GM12878 (cell line): ENCODE measurements around the gene ENPP7. TPM values are rescaled to one million over a fixed set of nuclear protein-coding genes. Genes with fewer than 3 reads are reported as not detected.

Source experiments
- ATAC-seq: fragments of 200-7000 bp; cut with Tn5 transposase; 3 replicates; pipeline ENCODE4 v1.9.1; 2020; ENCODE audit warnings: mild to moderate bottlenecking, moderate library complexity
- BruUV-seq: library from RNA; stranded (reverse); fragments of 400-500 nt; replicated peaks from 2 replicates; lab custom pipeline; 2021; lab: Mats Ljungman, UMichigan
- CTCF ChIA-PET: fragments of 300-600 bp; sonication (Branson Sonifier 250); formaldehyde crosslinking; extraction: SDS; loops from one replicate; lab custom pipeline; 2021; ENCODE audit warnings: inconsistent platforms; lab: Yijun Ruan, JAX
- POLR2A ChIA-PET: fragments of 350-600 bp; formaldehyde crosslinking; extraction: SDS; loops from one replicate; lab custom pipeline; 2021; ENCODE audit warnings: inconsistent platforms; lab: Charles Lee
- RAD21 ChIA-PET: fragments of 300-600 bp; sonication (Branson Sonifier 250); formaldehyde crosslinking; loops from one replicate; lab custom pipeline; 2023; ENCODE audit warnings: antibody characterized with exemption; ENCODE audit not compliant: unreplicated experiment; lab: Charles Lee
- SMC1A ChIA-PET: fragments of 300-600 bp; sonication (Branson Sonifier 250); formaldehyde crosslinking; loops from one replicate; lab custom pipeline; 2023; ENCODE audit not compliant: unreplicated experiment, uncharacterized antibody; lab: Charles Lee
- DNase-seq: peaks from one replicate; pipeline ENCODE4 v3.0.0-alpha.2; 2011; ENCODE audit warnings: low read depth, low spot score
- FAIRE-seq: peaks from 3 replicates; lab custom pipeline; 2011; peaks lifted over from hg19 to GRCh38; lab: Jason Lieb, UNC
- H2AFZ ChIP-seq: 2 replicates; pipeline ENCODE4 v1.6.0; 2011; ENCODE audit warnings: low read depth, low read length, control low read depth; ENCODE audit not compliant: control insufficient read depth
- H3K27ac ChIP-seq: 2 replicates; pipeline ENCODE4 v1.5.1; 2011; ENCODE audit warnings: control low read depth; ENCODE audit not compliant: control insufficient read depth, insufficient read depth
- H3K27me3 ChIP-seq, 2 experiments: replicated peaks in 1 of 2; 2 replicates each; pipeline versions ENCODE4 v1.6.0 to v1.6.1; 2011; ENCODE audit warnings: low read length in 1 of 2; ENCODE audit not compliant: control insufficient read depth in 2 of 2, insufficient read depth in 2 of 2
- H3K36me3 ChIP-seq, 2 experiments: 2 replicates each; pipeline ENCODE4 v1.5.1; 2011; ENCODE audit warnings: low read length in 1 of 2; ENCODE audit not compliant: control insufficient read depth in 2 of 2, insufficient read depth in 2 of 2
- H3K4me1 ChIP-seq: 2 replicates; pipeline ENCODE4 v1.6.1; 2011; ENCODE audit warnings: mild to moderate bottlenecking, low read length, moderate library complexity, mixed read lengths; ENCODE audit not compliant: control insufficient read depth, insufficient read depth
- H3K4me2 ChIP-seq: 2 replicates; pipeline ENCODE4 v1.6.0; 2011; ENCODE audit warnings: control low read depth; ENCODE audit not compliant: control insufficient read depth, insufficient read depth
- H3K4me3 ChIP-seq: fragments of 200-600 bp; sonication (generic); 2 replicates; pipeline ENCODE4 v1.5.1; 2016
- H3K79me2 ChIP-seq: 2 replicates; pipeline ENCODE4 v1.6.0; 2011; ENCODE audit warnings: low read length; ENCODE audit not compliant: control insufficient read depth, insufficient read depth
- H3K9ac ChIP-seq: 2 replicates; pipeline ENCODE4 v1.8.0; 2011; ENCODE audit warnings: low read length, control low read depth, mixed read lengths; ENCODE audit not compliant: control insufficient read depth, insufficient read depth
- H3K9me3 ChIP-seq: replicated peaks from 3 replicates; pipeline ENCODE4 v1.5.1; 2011; ENCODE audit warnings: mild to moderate bottlenecking, low read length; ENCODE audit not compliant: control insufficient read depth, insufficient read depth
- H4K20me1 ChIP-seq: 2 replicates; pipeline ENCODE4 v1.6.0; 2011; ENCODE audit not compliant: control insufficient read depth, insufficient read depth
- CBX5 ChIP-seq: sonication (generic); IDR thresholded peaks from 2 replicates; pipeline ENCODE4 v1.6.1; 2016; ENCODE audit warnings: low read depth, moderate library complexity, mild to moderate bottlenecking, inconsistent platforms
- CREB1 ChIP-seq: IDR thresholded peaks from 2 replicates; pipeline ENCODE4 v1.6.1; 2012; ENCODE audit warnings: low read depth, mild to moderate bottlenecking, inconsistent platforms
- DPF2 ChIP-seq: fragments of 450-650 bp; IDR thresholded peaks from 2 replicates; pipeline ENCODE4 v1.6.1; 2017; ENCODE audit warnings: mild to moderate bottlenecking
- FOXM1 ChIP-seq: IDR thresholded peaks from 2 replicates; pipeline ENCODE4 v1.6.1; 2012; ENCODE audit warnings: low read depth, mild to moderate bottlenecking, inconsistent platforms, low read length, moderate library complexity
- NFXL1 ChIP-seq: fragments of 450-650 bp; IDR thresholded peaks from 2 replicates; pipeline ENCODE4 v1.6.1; 2017; ENCODE audit warnings: antibody characterized with exemption, mild to moderate bottlenecking, borderline replicate concordance
- SKIL ChIP-seq: fragments of 450-650 bp; IDR thresholded peaks from 2 replicates; pipeline ENCODE4 v1.6.1; 2017; ENCODE audit warnings: mild to moderate bottlenecking, low read depth, inconsistent platforms; ENCODE audit not compliant: poor library complexity, severe bottlenecking
- STAT1 ChIP-seq: fragments of 450-650 bp; conservative IDR thresholded peaks from 2 replicates; pipeline ENCODE4 v1.6.1; 2014; ENCODE audit warnings: antibody characterized with exemption, mild to moderate bottlenecking
- SUZ12 ChIP-seq: fragments of 200-600 bp; sonication (generic); IDR thresholded peaks from one replicate; pipeline ENCODE4 v1.6.1; 2018; ENCODE audit warnings: antibody characterized with exemption, mild to moderate bottlenecking; ENCODE audit not compliant: unreplicated experiment
- TARDBP ChIP-seq: IDR thresholded peaks from 2 replicates; pipeline ENCODE4 v1.6.1; 2016; ENCODE audit warnings: borderline replicate concordance
- TCF12 ChIP-seq: IDR thresholded peaks from 2 replicates; pipeline ENCODE4 v1.6.1; 2011; ENCODE audit warnings: low read depth, mild to moderate bottlenecking, low read length
- WGBS: methylation state at CpG from one replicate; pipeline ENCODE4 v1.1.6; 2016; ENCODE audit warnings: low lambda C conversion rate; ENCODE audit not compliant: insufficient replicate concordance, insufficient coverage; ENCODE audit errors: missing lambda C conversion rate; 5-methylcytosine and 5-hydroxymethylcytosine counted together
- in situ Hi-C: fragments of 300-500 bp; cut with MboI; formaldehyde crosslinking; loops from 9 replicates; pipeline ENCODE4 v1.14.3; 2018; ENCODE audit warnings: mixed read lengths
- intact Hi-C: fragments of 100-400 bp; cut with micrococcal nuclease; formaldehyde crosslinking; loops from one replicate; pipeline ENCODE4 v1.14.2; 2022; ENCODE audit not compliant: unreplicated experiment
- polyA plus RNA-seq, 11 experiments: library from polyadenylated mRNA; depleted of rRNA in 4 of 11; unstranded in 6 of 11; stranded (reverse) in 5 of 11; fragments of >200 nt; fragmentation: Nextera tagmentation in 4 of 11; fragmentation: Illumina TruSeq in 1 of 11; extraction: Ambion mirVana in 4 of 11; extraction: Trizol in 1 of 11; gene quantifications; 1 replicate in 1 of 11; 2 replicates in 10 of 11; pipeline versions ENCODE4 v1.2.1 to v1.2.3, GENCODE V29; 2011 to 2016; ENCODE audit warnings: inconsistent platforms in 2 of 11, missing spikeins in 2 of 11, low read depth in 1 of 11
- total RNA-seq, 4 experiments: library from RNA; depleted of rRNA in 3 of 4; stranded (reverse); fragments of >200 nt in 3 of 4; fragmentation: Illumina TruSeq in 1 of 4; extraction: Trizol in 1 of 4; gene quantifications; 2 replicates each; pipeline versions ENCODE4 v1.2.1 to v1.2.3, GENCODE V29; 2013 to 2021
- TF ChIP-seq, protein P1 (sequence below): IDR thresholded peaks from 2 replicates; pipeline ENCODE4 v1.6.1; 2011; ENCODE audit warnings: mild to moderate bottlenecking, low read depth, low read length, moderate library complexity; ENCODE audit not compliant: insufficient replicate concordance
- TF ChIP-seq, protein P2 (sequence below): fragments of 450-650 bp; conservative IDR thresholded peaks from 2 replicates; pipeline ENCODE4 v1.6.1; 2017; ENCODE audit warnings: mild to moderate bottlenecking, moderate library complexity

The ENPP7 gene
- total and polyA plus RNA-seq, 10 of the 15 experiments (the other 5 are each of a cell fraction or from before 2014, with no cell fraction given), result 0.04 to 0.41 (median 0.18) TPM; not detected in 1

- no peak for DNase-seq
- BruUV-seq, result no TSS peak
- no peaks in the 10 kb centered on the region for H3K9me3 ChIP-seq
- TF ChIP-seq TCF12 (no peak), STAT1 (no peak), FOXM1 (no peak), CREB1 (no peak), CBX5 (no peak), SUZ12 (no peak), NFXL1 (no peak), TARDBP (no peak)
- TF ChIP-seq, all 136 proteins: peak for 0
- H4K20me1 ChIP-seq, result no peaks in the 10 kb centered on the region
- POLR2A ChIA-PET, result interaction anchor here (0.5 kb wide), 1 partner anchor 344 kb away, joined by 4 read pairs; no protein-coding TSS in a partner anchor
- no peak for FAIRE-seq
- no peak overlapping the region for H3K27ac ChIP-seq
- H3K9ac ChIP-seq, result no peak overlapping the region
- in situ Hi-C loops (no loop called here), intact Hi-C loops (loop anchor here (10.0 kb wide), 1 partner anchor 275 kb away; no protein-coding TSS in a partner anchor)
- CTCF ChIA-PET, result no interaction called here
- H3K36me3 ChIP-seq, result no peaks in the 10 kb centered on the region
- WGBS, result 37% methylated on average over 11 of the region's 12 CpGs
- no peak for ATAC-seq
- SMC1A ChIA-PET, result no interaction called here
- H3K79me2 ChIP-seq, result no peaks in the 10 kb centered on the region
- H3K4me1 ChIP-seq, result peaks cover 6% of the 10 kb centered on the region
- no peaks in the 10 kb centered on the region for H3K27me3 ChIP-seq
- H3K4me3 ChIP-seq, result no peak overlapping the region
- H3K4me2 ChIP-seq, result no peak overlapping the region
- RAD21 ChIA-PET, result no interaction called here
- no peak overlapping the region for H2AFZ ChIP-seq
These were observed 31.2 kb upstream of the ENPP7 start for GRCh38 chr17:79699386-79700036.

GRCh38 chr17:79700592-79700991 is 30.2 kb upstream of the ENPP7 start:
- 22% methylated on average over 5 of the region's 5 CpGs for WGBS
- no peak for DNase-seq
- Histone ChIP-seq H3K4me2 (no peak overlapping the region), H3K27me3 (no peaks in the 10 kb centered on the region), H3K36me3 (no peaks in the 10 kb centered on the region), H3K4me3 (no peak overlapping the region), H3K27ac (no peak overlapping the region), H3K9me3 (no peaks in the 10 kb centered on the region), H3K9ac (no peak overlapping the region), H2AFZ (no peak overlapping the region), H3K79me2 (no peaks in the 10 kb centered on the region), H4K20me1 (no peaks in the 10 kb centered on the region), H3K4me1 (peaks cover 6% of the 10 kb centered on the region)
- POLR2A ChIA-PET, result no interaction called here
- SMC1A ChIA-PET, result no interaction called here
- CTCF ChIA-PET, result no interaction called here
- BruUV-seq, result no TSS peak
- intact Hi-C loops, result loop anchor here (10.0 kb wide), 1 partner anchor 276 kb away; no protein-coding TSS in a partner anchor
- FAIRE-seq, result no peak
- RAD21 ChIA-PET, result no interaction called here
- ATAC-seq, result no peak
- in situ Hi-C loops, result no loop called here
- TF ChIP-seq, protein P1, sequence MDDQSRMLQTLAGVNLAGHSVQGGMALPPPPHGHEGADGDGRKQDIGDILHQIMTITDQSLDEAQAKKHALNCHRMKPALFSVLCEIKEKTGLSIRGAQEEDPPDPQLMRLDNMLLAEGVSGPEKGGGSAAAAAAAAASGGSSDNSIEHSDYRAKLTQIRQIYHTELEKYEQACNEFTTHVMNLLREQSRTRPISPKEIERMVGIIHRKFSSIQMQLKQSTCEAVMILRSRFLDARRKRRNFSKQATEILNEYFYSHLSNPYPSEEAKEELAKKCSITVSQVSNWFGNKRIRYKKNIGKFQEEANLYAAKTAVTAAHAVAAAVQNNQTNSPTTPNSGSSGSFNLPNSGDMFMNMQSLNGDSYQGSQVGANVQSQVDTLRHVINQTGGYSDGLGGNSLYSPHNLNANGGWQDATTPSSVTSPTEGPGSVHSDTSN, result no peak
- TF ChIP-seq DPF2 (no peak), SKIL (no peak)
- TF ChIP-seq, protein P2, sequence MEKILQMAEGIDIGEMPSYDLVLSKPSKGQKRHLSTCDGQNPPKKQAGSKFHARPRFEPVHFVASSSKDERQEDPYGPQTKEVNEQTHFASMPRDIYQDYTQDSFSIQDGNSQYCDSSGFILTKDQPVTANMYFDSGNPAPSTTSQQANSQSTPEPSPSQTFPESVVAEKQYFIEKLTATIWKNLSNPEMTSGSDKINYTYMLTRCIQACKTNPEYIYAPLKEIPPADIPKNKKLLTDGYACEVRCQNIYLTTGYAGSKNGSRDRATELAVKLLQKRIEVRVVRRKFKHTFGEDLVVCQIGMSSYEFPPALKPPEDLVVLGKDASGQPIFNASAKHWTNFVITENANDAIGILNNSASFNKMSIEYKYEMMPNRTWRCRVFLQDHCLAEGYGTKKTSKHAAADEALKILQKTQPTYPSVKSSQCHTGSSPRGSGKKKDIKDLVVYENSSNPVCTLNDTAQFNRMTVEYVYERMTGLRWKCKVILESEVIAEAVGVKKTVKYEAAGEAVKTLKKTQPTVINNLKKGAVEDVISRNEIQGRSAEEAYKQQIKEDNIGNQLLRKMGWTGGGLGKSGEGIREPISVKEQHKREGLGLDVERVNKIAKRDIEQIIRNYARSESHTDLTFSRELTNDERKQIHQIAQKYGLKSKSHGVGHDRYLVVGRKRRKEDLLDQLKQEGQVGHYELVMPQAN, result no peak
